Astrocyte (in vitro differentiated cells and primary cell): Measurements from ENCODE around the gene FCMR. TPM values are rescaled to one million over a fixed set of nuclear protein-coding genes. Genes with fewer than 3 reads are reported as not detected.

Experiments
- DNase-seq: peaks from one replicate; pipeline ENCODE4 v3.0.0-alpha.2; 2010; ENCODE audit warnings: low read depth
- FAIRE-seq: peaks from 2 replicates; lab custom pipeline; 2011; peaks lifted over from hg19 to GRCh38; lab: Jason Lieb, UNC
- H2AFZ ChIP-seq: 2 replicates; pipeline ENCODE4 v1.6.0; 2012; ENCODE audit warnings: low read depth, low read length, inconsistent platforms
- H3K27ac ChIP-seq: 2 replicates; pipeline ENCODE4 v1.5.1; 2011; ENCODE audit warnings: low read depth, low read length, inconsistent platforms
- H3K27me3 ChIP-seq: 2 replicates; pipeline ENCODE4 v1.6.0; 2011; ENCODE audit warnings: low read length, inconsistent platforms; ENCODE audit not compliant: insufficient read depth
- H3K36me3 ChIP-seq: 2 replicates; pipeline ENCODE4 v1.5.1; 2011; ENCODE audit warnings: low read length, inconsistent platforms; ENCODE audit not compliant: insufficient read depth
- H3K4me1 ChIP-seq: 2 replicates; pipeline ENCODE4 v1.5.1; 2011; ENCODE audit warnings: low read length, inconsistent platforms; ENCODE audit not compliant: insufficient read depth
- H3K4me2 ChIP-seq: 2 replicates; pipeline ENCODE4 v1.6.0; 2012; ENCODE audit warnings: low read length, inconsistent platforms
- H3K4me3 ChIP-seq: 2 replicates; pipeline ENCODE4 v1.5.1; 2011; ENCODE audit warnings: low read depth, mild to moderate bottlenecking, low read length, inconsistent platforms; ENCODE audit not compliant: insufficient read depth
- H3K79me2 ChIP-seq: 2 replicates; pipeline ENCODE4 v1.6.0; 2012; ENCODE audit warnings: mild to moderate bottlenecking, low read length, inconsistent platforms; ENCODE audit not compliant: insufficient read depth
- H3K9ac ChIP-seq: 2 replicates; pipeline ENCODE4 v1.6.0; 2012; ENCODE audit warnings: mild to moderate bottlenecking, low read length, inconsistent platforms
- H3K9me3 ChIP-seq: 2 replicates; pipeline ENCODE4 v1.5.1; 2012; ENCODE audit warnings: low read depth, mild to moderate bottlenecking, low read length, inconsistent platforms; ENCODE audit not compliant: insufficient read depth
- H4K20me1 ChIP-seq: 2 replicates; pipeline ENCODE4 v1.6.0; 2012; ENCODE audit warnings: low read length, inconsistent platforms; ENCODE audit not compliant: insufficient read depth
- H3K27ac Mint-ChIP-seq: one replicate; pipeline ENCODE4 v1.8.0; 2021; ENCODE audit warnings: mild to moderate bottlenecking, mixed read lengths; ENCODE audit not compliant: unreplicated experiment
- H3K27me3 Mint-ChIP-seq: one replicate; pipeline ENCODE4 v1.8.0; 2021; ENCODE audit warnings: low read depth, mixed read lengths; ENCODE audit not compliant: unreplicated experiment
- H3K36me3 Mint-ChIP-seq: one replicate; pipeline ENCODE4 v1.8.0; 2021; ENCODE audit warnings: low read depth, mixed read lengths; ENCODE audit not compliant: unreplicated experiment
- H3K4me1 Mint-ChIP-seq: one replicate; pipeline ENCODE4 v1.8.0; 2021; ENCODE audit warnings: low read depth, mixed read lengths; ENCODE audit not compliant: unreplicated experiment
- H3K4me3 Mint-ChIP-seq: one replicate; pipeline ENCODE4 v1.8.0; 2021; ENCODE audit warnings: mild to moderate bottlenecking, moderate library complexity, mixed read lengths; ENCODE audit not compliant: unreplicated experiment
- H3K9me3 Mint-ChIP-seq: one replicate; pipeline ENCODE4 v1.8.0; 2021; ENCODE audit warnings: mild to moderate bottlenecking, mixed read lengths; ENCODE audit not compliant: unreplicated experiment
- EZH2 ChIP-seq: IDR thresholded peaks from 2 replicates; pipeline ENCODE4 v1.6.1; 2012; ENCODE audit warnings: mild to moderate bottlenecking, low read length, inconsistent platforms; ENCODE audit not compliant: insufficient read depth
- total RNA-seq: library from RNA; stranded (reverse); gene quantifications from 2 replicates; pipeline ENCODE4 v1.2.1, GENCODE V29; 2021
- TF ChIP-seq, protein P1 (sequence below): IDR thresholded peaks from 2 replicates; pipeline ENCODE4 v1.5.1; 2011; ENCODE audit warnings: low read depth, mild to moderate bottlenecking, inconsistent platforms, low read length, moderate library complexity; ENCODE audit not compliant: insufficient read depth

The FCMR gene
- total RNA-seq, 1 donor from 2014 or later, result 0.73 TPM

DNA sequence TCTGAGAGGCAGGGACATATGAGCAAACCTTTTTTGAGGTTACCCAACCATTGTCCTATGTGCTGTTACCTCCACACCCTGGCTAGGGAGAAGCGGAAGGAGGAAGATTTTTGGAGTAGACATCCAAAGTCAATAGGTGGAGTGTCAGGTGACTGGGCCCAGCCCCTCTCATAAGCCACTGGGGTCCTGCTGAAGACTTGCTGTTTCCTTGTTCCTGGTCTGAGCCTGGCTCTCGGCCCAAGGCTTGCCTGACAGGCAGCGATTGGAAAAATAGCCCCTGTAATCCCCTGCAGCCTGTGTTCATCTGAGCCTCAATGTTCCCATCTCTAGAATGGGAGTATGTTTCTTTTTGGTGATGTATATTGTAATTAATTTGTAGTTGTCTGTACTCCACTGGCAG, 31.4 kb upstream of the FCMR start:
- H3K9me3 Mint-ChIP-seq, result no peaks in the 10 kb centered on the region
- peaks cover 5% of the 10 kb centered on the region for H3K27me3 ChIP-seq
- no peak for DNase-seq
- H3K4me3 ChIP-seq, result no peak overlapping the region
- no peaks in the 10 kb centered on the region for H3K9me3 ChIP-seq
- no peak overlapping the region for H3K9ac ChIP-seq
- no peaks in the 10 kb centered on the region for H3K36me3 ChIP-seq
- H3K27ac ChIP-seq, result no peak overlapping the region
- H3K79me2 ChIP-seq, result no peaks in the 10 kb centered on the region
- no peak overlapping the region for H3K4me2 ChIP-seq
- H3K27me3 Mint-ChIP-seq, result peaks cover 47% of the 10 kb centered on the region
- no peak for FAIRE-seq
- no peak overlapping the region for H3K4me3 Mint-ChIP-seq
- H4K20me1 ChIP-seq, result no peaks in the 10 kb centered on the region
- H3K36me3 Mint-ChIP-seq, result no peaks in the 10 kb centered on the region
- peaks cover 5% of the 10 kb centered on the region for H3K4me1 Mint-ChIP-seq
- H3K4me1 ChIP-seq, result no peaks in the 10 kb centered on the region
- no peak overlapping the region for H3K27ac Mint-ChIP-seq
- H2AFZ ChIP-seq, result no peak overlapping the region
- TF ChIP-seq EZH2, result no peak
- TF ChIP-seq, protein P1, sequence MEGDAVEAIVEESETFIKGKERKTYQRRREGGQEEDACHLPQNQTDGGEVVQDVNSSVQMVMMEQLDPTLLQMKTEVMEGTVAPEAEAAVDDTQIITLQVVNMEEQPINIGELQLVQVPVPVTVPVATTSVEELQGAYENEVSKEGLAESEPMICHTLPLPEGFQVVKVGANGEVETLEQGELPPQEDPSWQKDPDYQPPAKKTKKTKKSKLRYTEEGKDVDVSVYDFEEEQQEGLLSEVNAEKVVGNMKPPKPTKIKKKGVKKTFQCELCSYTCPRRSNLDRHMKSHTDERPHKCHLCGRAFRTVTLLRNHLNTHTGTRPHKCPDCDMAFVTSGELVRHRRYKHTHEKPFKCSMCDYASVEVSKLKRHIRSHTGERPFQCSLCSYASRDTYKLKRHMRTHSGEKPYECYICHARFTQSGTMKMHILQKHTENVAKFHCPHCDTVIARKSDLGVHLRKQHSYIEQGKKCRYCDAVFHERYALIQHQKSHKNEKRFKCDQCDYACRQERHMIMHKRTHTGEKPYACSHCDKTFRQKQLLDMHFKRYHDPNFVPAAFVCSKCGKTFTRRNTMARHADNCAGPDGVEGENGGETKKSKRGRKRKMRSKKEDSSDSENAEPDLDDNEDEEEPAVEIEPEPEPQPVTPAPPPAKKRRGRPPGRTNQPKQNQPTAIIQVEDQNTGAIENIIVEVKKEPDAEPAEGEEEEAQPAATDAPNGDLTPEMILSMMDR, result no peak

DNA sequence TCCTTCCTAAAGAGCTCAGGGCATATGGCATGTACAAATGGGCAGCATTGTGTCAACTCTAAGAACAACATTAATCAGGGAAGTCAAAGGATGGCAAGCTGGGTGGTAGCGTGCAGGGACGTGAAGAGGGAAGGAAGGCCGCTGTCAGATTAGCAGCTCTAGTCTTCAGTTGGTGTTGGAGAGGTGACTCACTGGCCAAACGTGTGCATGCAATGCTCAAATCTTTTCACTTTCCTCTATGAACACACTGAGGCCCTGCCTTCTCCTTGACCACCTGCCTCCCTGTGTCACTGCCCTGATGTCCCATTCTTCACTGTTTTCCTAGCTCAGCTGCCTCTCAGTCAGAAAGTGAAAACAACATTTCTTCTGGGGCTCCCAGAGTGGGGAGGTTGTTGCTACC, 30.4 kb upstream of the FCMR start:
- Mint-ChIP-seq H3K36me3 (no peaks in the 10 kb centered on the region), H3K27me3 (peaks cover 38% of the 10 kb centered on the region), H3K4me1 (peaks cover 5% of the 10 kb centered on the region), H3K9me3 (no peaks in the 10 kb centered on the region), H3K4me3 (no peak overlapping the region), H3K27ac (no peak overlapping the region)
- TF ChIP-seq, protein P1, result no peak
- no peak for TF ChIP-seq EZH2
- no peaks in the 10 kb centered on the region for H3K79me2 ChIP-seq
- H3K4me3 ChIP-seq, result no peak overlapping the region
- peak; percentile 18 for DNase-seq
- H3K27me3 ChIP-seq, result peaks cover 5% of the 10 kb centered on the region
- no peaks in the 10 kb centered on the region for H3K4me1 ChIP-seq
- no peak overlapping the region for H3K4me2 ChIP-seq
- no peaks in the 10 kb centered on the region for H4K20me1 ChIP-seq
- no peak overlapping the region for H3K27ac ChIP-seq
- no peak overlapping the region for H2AFZ ChIP-seq
- no peaks in the 10 kb centered on the region for H3K36me3 ChIP-seq
- no peaks in the 10 kb centered on the region for H3K9me3 ChIP-seq
- H3K9ac ChIP-seq, result no peak overlapping the region
- FAIRE-seq, result no peak

DNA sequence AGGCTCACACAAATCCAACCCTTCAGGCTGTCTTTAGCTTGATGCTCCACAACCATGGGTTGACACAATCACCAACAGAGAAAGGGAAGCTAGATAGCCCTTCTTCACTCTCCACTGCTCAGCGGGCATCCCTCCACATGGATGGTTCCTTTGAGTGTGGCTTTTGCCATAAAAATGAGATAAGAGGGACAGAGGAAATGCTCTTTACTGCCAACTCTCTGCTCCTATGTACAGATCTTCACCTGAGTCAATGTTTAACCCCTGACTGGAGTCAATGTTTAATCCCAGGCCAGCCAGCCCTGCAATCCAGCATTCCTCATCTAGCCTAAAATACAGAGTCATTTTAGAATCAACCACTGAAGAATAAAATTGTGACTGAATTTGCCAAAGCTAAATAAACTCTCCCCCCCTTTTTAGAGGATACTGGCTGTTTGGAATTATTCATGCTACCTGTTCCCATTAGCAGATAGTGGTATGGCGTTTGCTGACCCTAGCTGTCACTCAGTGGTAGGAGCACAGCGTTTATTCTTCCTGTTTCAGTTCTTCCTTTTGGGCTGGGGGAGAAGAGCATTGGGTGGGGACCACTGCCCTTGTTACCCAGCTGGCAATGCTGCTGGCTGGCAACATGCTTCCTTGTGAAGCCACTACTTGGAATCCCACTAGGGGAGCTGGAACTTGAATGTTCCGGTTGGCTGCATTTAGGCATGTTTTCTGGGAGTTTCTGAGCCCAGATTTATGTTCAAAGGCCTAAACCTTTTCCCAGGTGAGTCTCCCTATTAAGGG, 29.8 kb upstream of the FCMR start:
- Histone ChIP-seq H4K20me1 (no peaks in the 10 kb centered on the region), H3K4me2 (no peak overlapping the region), H3K27me3 (peaks cover 5% of the 10 kb centered on the region), H3K36me3 (no peaks in the 10 kb centered on the region), H2AFZ (no peak overlapping the region), H3K27ac (no peak overlapping the region), H3K4me3 (no peak overlapping the region), H3K4me1 (no peaks in the 10 kb centered on the region), H3K9ac (no peak overlapping the region), H3K79me2 (no peaks in the 10 kb centered on the region), H3K9me3 (no peaks in the 10 kb centered on the region)
- DNase-seq (no peak), FAIRE-seq (no peak)
- H3K4me3 Mint-ChIP-seq, result no peak overlapping the region
- H3K36me3 Mint-ChIP-seq, result no peaks in the 10 kb centered on the region
- H3K27ac Mint-ChIP-seq, result no peak overlapping the region
- no peaks in the 10 kb centered on the region for H3K9me3 Mint-ChIP-seq
- peaks cover 38% of the 10 kb centered on the region for H3K27me3 Mint-ChIP-seq
- H3K4me1 Mint-ChIP-seq, result peaks cover 5% of the 10 kb centered on the region
- no peak for TF ChIP-seq EZH2
- TF ChIP-seq, protein P1, result no peak
